Choroid plexus epithelial cell (primary cell): ENCODE data around the gene IMMP2L.
"Not testable (repeated sequence)": the region's sequence is repeated elsewhere in the genome, so short reads cannot be mapped to it uniquely, and the experiment has no call there.

ENCODE experiments used
- DNase-seq: peaks from one replicate; pipeline ENCODE4 v3.0.0-alpha.2; 2010; ENCODE audit warnings: low read depth
- H3K4me3 ChIP-seq: 2 replicates; pipeline ENCODE4 v1.5.1; 2011; ENCODE audit warnings: low read depth, mild to moderate bottlenecking, control low read depth, low read length, moderate library complexity
- TF ChIP-seq, protein P1 (sequence below): conservative IDR thresholded peaks from 2 replicates; pipeline ENCODE4 v1.5.1; 2011; ENCODE audit warnings: low read depth, mild to moderate bottlenecking, control low read depth, inconsistent platforms, low read length, moderate library complexity

The IMMP2L gene

DNA sequence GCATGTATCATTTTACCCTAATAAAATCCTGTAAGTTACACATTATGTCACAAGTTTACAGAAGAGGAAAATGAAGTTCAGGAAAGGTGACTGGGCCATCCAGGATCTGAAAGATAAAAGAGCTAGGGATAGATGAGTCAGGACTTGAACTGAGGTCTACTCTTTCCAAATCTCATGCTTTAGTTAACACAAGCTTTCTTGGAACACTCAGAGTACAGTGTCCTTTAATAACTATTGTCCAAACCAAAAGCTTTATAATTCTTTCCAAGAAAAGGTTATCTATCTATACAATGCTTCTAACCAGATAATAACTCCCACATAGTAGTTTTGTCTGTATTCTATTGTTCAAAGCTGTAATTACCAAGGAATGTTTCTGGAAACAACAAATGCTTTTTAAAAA is 306.7 kb downstream of the IMMP2L start:
- no peak overlapping the region for H3K4me3 ChIP-seq
- no peak for DNase-seq
- TF ChIP-seq, protein P1, sequence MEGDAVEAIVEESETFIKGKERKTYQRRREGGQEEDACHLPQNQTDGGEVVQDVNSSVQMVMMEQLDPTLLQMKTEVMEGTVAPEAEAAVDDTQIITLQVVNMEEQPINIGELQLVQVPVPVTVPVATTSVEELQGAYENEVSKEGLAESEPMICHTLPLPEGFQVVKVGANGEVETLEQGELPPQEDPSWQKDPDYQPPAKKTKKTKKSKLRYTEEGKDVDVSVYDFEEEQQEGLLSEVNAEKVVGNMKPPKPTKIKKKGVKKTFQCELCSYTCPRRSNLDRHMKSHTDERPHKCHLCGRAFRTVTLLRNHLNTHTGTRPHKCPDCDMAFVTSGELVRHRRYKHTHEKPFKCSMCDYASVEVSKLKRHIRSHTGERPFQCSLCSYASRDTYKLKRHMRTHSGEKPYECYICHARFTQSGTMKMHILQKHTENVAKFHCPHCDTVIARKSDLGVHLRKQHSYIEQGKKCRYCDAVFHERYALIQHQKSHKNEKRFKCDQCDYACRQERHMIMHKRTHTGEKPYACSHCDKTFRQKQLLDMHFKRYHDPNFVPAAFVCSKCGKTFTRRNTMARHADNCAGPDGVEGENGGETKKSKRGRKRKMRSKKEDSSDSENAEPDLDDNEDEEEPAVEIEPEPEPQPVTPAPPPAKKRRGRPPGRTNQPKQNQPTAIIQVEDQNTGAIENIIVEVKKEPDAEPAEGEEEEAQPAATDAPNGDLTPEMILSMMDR, result no peak

DNA sequence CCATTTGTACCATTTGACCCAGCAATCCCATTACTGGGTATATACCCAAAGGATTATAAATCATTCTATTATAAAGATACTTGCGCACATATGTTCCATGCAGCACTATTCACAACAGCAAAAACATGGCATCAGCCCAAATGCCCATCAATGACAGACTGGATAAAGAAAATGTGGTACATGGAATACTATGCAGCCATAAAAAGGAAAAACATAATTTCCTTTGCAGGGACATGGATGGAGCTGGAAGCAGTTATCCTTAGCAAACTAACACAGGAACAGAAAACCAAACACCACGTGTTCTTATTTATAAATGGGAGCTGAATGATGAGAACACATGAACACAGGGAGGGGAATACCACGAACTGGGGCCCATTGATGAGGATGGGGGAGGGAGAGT is 310.9 kb downstream of the IMMP2L start:
- not testable (repeated sequence) for H3K4me3 ChIP-seq, DNase-seq

DNA sequence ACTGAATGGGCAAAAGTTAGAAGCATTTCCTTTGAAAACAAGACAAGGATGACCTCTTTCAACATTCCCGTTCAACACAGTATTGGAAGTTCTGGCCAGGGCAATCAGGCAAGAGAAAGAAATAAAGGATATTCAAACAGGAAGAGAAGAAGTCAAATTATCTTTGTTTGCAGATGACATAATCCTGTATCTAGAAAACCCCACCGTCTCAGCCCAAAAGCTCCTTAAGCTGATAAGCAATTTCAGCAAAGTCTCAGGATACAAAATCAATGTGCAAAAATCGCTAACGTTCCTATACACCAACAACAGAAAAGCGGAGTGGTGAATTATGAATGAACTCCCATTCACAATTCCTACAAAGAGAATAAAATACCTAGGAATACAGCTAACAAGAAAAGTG is 312.5 kb downstream of the IMMP2L start:
- not testable (repeated sequence) for DNase-seq, H3K4me3 ChIP-seq

DNA sequence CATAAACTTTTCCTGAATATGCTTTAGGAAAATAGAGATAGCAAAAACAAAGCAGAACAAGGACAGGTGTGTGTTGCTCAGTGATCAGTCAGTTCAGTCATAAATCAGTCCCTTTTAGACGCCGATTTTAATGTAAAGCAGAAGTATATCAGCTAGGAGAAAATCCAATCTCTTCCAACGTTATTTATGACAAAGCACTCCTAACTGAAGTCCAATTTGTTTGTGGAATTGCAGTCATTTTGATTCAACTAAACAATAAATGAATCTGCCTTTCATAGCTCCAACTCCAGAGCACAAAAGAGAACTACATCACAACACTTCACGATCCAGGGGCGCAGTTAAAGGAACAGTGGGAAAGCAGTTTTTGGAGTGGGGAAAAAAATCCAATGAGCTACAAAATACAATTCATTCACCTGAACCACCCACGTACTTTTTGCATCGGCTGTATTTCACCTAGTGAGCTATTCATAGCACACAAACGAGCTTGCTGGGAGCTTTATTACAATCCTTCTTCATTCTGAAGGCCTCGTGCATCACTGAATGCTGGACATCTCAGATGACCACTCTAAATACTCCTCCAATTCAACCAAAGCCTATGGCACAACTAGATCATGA is 320.0 kb downstream of the IMMP2L start:
- DNase-seq, result no peak
- TF ChIP-seq, protein P1, result no peak
- no peak overlapping the region for H3K4me3 ChIP-seq

DNA sequence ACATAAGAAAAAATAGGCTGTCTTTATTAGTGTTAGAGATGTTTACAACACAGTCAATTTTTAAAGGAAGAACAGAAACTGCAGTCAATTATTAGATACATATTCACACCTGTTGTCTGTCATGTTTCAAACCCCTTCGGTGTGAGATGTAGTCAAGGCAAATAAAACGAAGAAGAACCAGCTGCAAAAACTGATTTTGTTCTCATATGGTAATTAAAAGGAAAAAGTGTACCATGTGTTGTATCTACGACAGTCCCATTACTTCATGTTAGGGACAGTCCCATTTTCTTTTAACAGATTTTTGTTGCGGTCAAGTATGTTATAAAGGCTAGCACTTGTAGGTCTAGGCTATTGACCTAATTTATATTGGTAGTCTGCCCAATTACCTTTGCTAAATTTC is 321.9 kb downstream of the IMMP2L start:
- TF ChIP-seq, protein P1, result no peak
- no peak overlapping the region for H3K4me3 ChIP-seq
- no peak for DNase-seq

DNA sequence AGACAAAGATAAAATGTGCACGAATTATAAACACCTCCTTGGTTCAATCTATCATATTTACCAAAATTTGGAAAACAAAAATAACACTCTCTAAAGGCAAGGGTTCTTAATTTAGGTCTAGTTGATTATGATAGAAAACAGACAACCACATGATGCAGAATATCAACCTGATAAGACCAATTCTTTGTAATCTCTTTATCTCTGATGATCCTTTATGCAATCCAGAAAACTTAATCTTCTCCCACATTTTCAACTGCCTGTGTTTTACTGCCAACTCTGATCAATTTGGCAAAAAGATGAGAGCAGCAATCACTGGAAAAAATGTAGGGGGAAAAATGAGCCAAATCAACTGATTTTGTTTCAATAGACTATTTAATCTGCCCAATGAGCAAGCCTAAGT is 322.9 kb downstream of the IMMP2L start:
- H3K4me3 ChIP-seq, result no peak overlapping the region
- TF ChIP-seq, protein P1, result no peak

DNA sequence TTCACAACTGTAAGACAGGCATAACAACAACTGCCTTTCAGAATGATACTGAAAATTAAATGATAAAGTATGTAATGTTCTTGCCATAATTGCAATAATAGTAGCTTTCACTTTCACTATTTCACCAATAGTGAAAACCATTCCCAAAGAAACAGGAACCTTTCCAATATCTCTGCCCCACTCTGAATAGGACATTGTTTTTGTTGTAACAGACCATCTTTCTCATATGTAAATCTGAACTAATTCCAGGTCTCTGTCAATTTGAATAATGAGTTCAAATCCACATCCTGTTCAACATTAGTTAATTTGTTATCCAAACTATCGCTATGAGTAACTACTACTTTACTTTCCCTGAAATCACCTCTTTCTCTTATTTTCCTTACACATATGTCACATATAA is 323.4 kb downstream of the IMMP2L start:
- DNase-seq, result no peak
- TF ChIP-seq, protein P1, result no peak
- H3K4me3 ChIP-seq, result no peak overlapping the region

More for the DNA sequence above, 322.9 kb downstream of the IMMP2L start:
- no peak for DNase-seq

DNA sequence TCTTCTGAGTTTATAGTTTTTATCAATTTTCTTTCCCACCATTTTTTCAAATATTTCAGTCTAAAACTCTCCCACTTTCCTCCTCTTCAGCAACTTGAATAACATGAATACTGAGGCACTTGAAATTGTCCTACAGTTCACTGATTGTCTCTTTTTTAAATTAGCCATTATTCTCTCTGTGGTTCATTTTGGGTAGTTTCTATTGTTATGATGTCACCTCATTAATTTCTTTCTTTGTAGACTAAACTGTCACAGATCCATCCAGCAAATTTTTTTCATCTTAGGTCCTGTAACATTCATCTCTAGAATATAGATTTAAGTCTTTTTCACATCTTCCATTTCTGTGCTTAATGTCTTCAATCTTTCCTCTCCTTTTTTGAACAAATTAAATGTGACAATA is 326.6 kb downstream of the IMMP2L start:
- H3K4me3 ChIP-seq, result no peak overlapping the region
- TF ChIP-seq, protein P1, result no peak
- DNase-seq, result no peak
